IPS-18c (cell line): ENCODE measurements around the gene CFAP92.
A peak's percentile ranks its signal among the peaks of the same experiment; 100 is the strongest.

Experiments
- H3K4me3 ChIP-seq: 2 replicates; pipeline ENCODE4 v1.7.0; 2013; ENCODE audit warnings: low read depth, mild to moderate bottlenecking, low read length, moderate library complexity; ENCODE audit not compliant: insufficient read depth
- H3K9me3 ChIP-seq: one replicate; pipeline ENCODE4 v1.6.1; 2013; ENCODE audit warnings: mild to moderate bottlenecking, low read length, moderate library complexity; ENCODE audit not compliant: control insufficient read depth, insufficient read depth

The CFAP92 gene, protein sequence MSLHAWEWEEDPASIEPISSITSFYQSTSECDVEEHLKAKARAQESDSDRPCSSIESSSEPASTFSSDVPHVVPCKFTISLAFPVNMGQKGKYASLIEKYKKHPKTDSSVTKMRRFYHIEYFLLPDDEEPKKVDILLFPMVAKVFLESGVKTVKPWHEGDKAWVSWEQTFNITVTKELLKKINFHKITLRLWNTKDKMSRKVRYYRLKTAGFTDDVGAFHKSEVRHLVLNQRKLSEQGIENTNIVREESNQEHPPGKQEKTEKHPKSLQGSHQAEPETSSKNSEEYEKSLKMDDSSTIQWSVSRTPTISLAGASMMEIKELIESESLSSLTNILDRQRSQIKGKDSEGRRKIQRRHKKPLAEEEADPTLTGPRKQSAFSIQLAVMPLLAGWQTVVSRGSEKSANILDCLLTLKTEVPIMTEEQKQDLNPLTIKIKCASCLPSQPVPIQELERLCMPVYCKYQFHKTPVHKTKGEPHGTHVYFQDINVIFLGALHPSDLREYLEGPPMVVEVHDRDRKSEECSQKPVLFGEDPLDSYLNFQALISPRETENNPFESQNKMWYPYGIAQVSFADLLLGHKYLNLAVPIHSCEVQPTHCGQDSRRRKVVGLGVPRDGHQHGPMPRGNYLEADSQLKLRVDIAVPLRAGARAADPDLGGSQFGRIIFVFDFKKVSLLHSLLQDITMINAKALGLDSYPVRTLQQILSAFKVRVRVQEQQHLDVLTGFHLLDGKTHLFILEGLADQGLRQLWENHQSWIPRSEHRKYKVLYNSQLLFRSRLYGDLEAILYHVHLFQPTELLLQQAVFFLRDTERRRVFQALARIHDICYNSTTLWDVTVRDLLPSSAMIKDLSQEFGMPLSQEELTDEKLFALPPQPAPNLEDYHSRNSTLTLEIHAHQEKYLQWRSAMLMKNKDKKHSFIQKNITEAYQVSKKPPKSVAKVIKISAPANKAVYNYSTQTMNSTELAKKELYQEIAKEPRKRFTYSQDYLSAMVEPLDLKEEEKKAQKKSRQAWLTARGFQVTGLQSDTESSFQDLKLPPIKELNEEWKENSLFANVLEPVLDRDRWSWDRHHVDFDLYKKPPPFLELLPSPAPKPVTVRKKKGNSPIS

DNA sequence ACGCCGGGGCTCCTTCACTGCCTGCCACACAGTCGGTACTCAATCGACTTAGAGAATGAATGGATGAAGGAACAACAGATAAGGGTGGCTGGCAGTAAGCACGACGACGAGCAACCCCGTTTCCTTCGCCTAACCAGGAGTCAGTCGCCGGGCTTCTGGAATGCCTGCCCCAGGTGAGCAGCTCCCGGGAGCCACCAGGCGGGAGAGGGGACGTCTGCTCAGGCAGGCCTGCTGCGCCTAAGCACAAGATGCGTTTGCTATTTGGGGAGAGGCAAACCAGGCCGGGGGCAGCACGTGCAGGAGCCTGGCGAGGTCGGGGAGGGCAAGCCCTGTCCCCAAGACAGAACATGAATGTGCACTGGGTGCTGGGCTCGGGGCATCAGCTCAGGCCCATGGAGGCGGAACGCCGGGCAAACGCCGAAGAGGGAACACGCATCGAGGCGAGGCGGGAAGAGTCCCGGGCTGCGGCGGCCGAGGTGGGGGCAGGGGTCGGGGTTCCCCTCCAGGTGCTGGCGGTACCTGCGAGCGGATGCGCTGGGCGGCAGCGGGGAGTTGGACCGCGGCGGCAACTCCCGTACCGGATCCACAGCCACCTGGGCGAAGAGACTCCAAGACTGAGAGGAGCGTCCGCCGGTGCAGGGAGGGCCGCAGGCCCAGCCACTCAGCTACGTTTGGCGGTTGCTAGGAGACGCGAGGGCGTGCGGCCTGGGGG is at the start of gene CFAP92:
Gene CFAP92 (minus strand): TSS at position 616 of the 712 bp plus-strand sequence. CDS start 772 bp downstream, outside the sequence.
- H3K4me3 ChIP-seq, result peak within 1 kb of the TSS; percentile 68
- no peaks in the 10 kb centered on the region for H3K9me3 ChIP-seq

DNA sequence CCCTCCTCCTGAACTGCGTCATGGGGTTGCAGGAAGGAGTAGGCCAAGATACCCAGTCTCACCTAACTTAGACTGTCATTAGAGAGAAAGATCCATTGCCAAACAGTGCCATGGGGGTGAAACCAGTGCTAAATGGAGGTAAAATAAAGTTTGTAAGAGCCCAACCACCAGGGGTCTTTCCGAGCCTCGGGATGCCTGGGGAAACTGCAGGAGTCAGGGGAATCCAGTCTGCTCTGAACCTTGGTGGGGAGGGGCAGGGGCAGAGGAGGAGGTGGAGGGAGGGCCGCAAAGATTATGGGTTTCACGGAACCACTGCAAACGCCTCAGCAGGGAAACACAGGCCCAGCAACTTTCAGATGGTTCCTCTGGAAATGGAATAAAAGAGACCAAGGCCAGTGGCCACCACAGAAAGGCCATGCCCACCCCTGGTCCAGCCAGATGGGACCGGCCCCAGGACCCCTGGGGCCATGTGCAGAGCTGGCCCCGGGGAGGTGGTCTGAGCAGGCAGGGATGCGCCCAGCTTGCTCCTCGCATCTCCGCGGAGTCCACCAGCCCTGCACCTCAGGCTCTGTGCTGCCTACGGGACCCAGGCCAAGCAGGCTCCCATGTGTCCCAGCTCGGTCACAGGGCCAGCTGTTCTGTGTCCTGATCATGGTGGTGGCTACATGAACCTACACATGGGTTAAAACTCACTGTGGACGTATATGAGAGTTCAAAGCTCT is 46.9 kb upstream of the CFAP92 start:
- peaks cover 2% of the 10 kb centered on the region for H3K9me3 ChIP-seq
- H3K4me3 ChIP-seq, result no peak overlapping the region

GRCh38 chr3:129040039-129040336 is 46.1 kb upstream of the CFAP92 start:
- Histone ChIP-seq H3K4me3 (no peak overlapping the region), H3K9me3 (no peaks in the 10 kb centered on the region)

DNA sequence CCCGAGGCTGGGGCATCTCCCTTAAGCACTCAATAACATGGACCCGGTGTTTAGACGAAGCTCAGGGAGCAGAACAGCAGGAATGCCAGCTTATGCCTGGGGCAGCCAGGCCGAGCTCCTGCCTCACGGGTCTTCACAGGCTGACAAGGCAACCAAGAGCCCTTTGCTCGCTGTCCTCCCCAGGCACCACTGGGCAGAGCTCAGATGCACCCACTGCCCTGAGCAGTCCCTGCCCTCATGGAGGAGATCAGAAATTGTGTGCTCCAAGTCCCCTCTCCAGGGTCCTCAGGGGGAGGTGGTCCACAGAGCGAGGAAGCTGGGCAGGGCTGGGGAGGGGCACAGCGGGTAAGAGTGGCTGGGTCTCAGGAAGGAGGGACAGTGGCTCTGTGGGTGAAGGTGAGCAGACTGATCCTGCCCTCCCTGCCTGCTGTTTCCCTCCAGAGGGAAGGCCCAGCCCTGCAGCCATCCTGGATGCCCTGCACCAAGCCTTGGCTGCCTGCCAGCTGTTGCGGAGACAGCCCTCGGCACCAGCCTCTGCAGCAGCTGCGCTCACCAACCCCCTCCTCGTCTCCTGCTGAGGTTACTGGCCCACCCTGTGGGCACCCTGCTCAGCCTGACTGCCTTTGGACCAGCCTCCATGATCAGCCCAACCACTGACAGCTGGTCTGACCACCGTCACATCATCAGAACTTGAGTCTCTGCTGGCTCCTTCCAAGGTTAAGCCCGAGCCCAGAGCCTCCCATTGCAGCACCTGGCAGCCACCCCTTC is 45.6 kb upstream of the CFAP92 start:
- Histone ChIP-seq H3K9me3 (no peaks in the 10 kb centered on the region), H3K4me3 (no peak overlapping the region)

GRCh38 chr3:129038121-129038855 is 44.4 kb upstream of the CFAP92 start:
- no peak overlapping the region for H3K4me3 ChIP-seq
- no peaks in the 10 kb centered on the region for H3K9me3 ChIP-seq

DNA sequence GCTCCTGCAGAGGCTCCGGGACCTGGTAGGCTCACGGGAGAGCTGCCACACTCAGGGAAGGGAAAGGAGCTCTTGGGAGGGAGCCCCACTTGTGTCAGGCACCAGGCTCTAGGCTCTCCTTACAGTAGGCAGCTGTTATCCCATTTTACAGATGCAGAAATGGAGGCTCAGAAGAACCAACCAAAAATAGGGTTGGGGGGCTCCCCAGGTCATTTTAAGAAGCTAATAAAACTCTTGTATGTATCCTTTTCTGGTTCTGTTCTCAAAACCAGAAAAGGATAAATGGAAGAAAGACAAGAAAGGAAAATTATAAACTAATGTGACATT is 43.2 kb upstream of the CFAP92 start:
- Histone ChIP-seq H3K4me3 (no peak overlapping the region), H3K9me3 (no peaks in the 10 kb centered on the region)

GRCh38 chr3:129036222-129037092 is 42.6 kb upstream of the CFAP92 start:
- no peak overlapping the region for H3K4me3 ChIP-seq

GRCh38 chr3:129035360-129036221 is 41.7 kb upstream of the CFAP92 start:
- Histone ChIP-seq H3K4me3 (no peak overlapping the region), H3K9me3 (no peaks in the 10 kb centered on the region)

More at GRCh38 chr3:129036222-129037092, 42.6 kb upstream of the CFAP92 start:
- H3K9me3 ChIP-seq, result no peaks in the 10 kb centered on the region

- H3K9me3 ChIP-seq, result no peaks in the 10 kb centered on the region
- no peak overlapping the region for H3K4me3 ChIP-seq
Observed at GRCh38 chr3:129034642-129035041, 40.8 kb upstream of the CFAP92 start.

DNA sequence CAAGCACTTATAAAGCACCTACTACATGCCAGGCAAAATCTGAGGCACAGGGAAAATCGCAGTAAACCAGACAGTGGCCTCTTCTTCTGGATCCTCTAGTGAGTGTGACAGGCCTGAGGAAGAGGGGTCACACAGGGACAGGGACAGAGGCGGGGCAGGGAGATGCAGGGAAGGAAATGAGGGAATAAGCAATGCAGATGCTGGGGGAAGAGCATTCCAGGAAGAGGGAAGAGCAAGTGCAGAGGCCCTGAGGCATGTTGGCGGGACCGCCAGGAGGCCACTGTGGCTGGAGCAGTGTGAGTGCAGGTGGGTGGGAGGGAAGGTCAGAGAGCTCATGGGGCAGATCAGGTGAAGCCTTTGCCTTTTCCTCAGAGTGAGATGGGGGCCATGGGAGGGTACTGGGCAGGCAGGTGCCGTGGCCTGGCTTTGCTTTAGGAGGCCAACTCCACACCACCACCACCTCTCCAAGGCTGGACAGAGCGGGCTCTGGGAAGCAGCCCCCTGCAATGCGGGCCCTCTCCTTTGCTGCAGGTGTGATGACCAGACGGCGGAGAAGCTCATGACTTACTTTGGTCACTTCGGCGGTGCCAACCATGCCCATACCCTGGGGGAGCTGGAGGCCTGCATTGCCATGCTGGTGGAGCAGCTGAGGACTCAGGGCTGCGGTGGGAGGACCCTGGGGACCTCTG is 39.9 kb upstream of the CFAP92 start:
- Histone ChIP-seq H3K4me3 (no peak overlapping the region), H3K9me3 (no peaks in the 10 kb centered on the region)

DNA sequence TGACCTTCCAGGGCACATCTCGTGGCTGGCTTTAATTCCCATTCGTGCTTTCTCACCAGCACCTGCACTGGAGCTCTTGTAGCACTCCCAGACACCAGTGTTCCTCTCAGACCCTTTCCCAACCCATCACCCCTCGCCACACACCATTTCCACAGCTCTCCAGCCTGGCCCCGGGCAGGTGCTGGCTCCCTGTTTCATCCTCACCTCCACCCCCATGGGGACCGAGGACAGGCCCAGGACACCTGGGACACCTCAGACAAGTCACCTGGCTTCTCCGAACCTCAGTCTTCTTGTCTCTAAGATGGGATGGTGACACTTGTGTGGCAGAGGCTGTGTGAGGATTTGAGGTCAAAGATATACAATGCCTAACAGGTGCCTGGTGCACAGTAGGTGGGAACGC is 39.3 kb upstream of the CFAP92 start:
- peaks cover 2% of the 10 kb centered on the region for H3K9me3 ChIP-seq
- H3K4me3 ChIP-seq, result no peak overlapping the region

GRCh38 chr3:129032716-129033115 is 38.8 kb upstream of the CFAP92 start:
- H3K4me3 ChIP-seq, result no peak overlapping the region
- H3K9me3 ChIP-seq, result peaks cover 2% of the 10 kb centered on the region

GRCh38 chr3:129031476-129032215 is 37.8 kb upstream of the CFAP92 start:
- Histone ChIP-seq H3K4me3 (no peak overlapping the region), H3K9me3 (peaks cover 2% of the 10 kb centered on the region)
